Activated CD8-positive, alpha-beta memory T cell treated with anti-CD3 and anti-CD28 coated beads for 36 hours (primary cell): ENCODE results near the gene UBE2E2. TPM values are rescaled to one million over a fixed set of nuclear protein-coding genes. Genes with fewer than 3 reads are reported as not detected.
"Not testable (repeated sequence)": the region's sequence is repeated elsewhere in the genome, so short reads cannot be mapped to it uniquely, and the experiment has no call there.

Experiments used
- CTCF ChIA-PET: fragments of 350-600 bp; sonication (Branson Sonifier 250); formaldehyde crosslinking; loops from one replicate; lab custom pipeline; 2021; ENCODE audit warnings: antibody characterized with exemption; lab: Charles Lee
- POLR2A ChIA-PET: fragments of 350-600 bp; sonication (Branson Sonifier 250); formaldehyde crosslinking; loops from one replicate; lab custom pipeline; 2021; ENCODE audit warnings: antibody characterized with exemption; lab: Charles Lee
- total RNA-seq, 2 experiments: library from RNA; stranded (reverse); gene quantifications; one replicate each; pipeline ENCODE4 v1.2.3, GENCODE V29; 2021

UBE2E2 gene
- total RNA-seq, 2 experiments from 2014 or later, result 2.3 to 2.9 TPM

DNA sequence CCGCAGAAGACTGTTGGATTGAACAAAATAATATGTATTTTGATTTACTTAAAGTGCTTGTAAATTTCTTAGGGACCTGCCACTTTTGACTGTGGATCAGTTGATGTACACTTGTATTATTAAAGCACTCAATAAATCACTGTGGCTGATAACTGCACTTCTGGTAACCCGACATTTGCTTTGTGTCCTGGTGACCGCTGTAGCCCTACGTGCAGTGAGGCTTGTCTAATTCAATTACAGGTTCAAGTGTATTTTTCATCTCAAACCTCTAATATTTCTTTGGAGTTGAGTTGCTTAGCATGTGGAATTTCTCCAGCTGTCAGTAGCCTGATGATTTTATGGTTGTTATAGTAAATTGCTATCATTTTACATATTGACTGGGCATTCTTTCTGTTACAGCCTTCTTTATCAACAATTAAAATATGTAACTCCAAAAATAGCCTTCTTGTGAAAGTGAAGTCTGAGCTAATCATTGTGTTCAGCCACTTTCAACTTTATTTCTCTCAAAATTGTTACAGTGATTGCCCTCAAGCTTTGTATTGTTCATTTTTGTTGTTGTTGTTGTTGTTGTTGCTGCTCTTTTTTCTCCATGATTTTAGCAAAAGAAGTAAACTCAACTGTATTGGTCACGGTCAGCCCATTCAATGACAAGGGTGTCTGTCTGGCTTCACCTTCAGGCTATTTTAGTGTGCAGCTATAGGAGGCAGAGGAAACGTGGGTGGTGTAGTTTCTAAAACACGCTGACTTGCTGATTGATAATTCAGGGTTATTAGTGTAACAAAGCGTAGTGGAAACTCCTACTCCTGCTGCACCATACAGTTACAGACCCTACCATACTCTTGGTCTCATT is 387.5 kb downstream of the UBE2E2 start:
- CTCF ChIA-PET, result no interaction called here
- POLR2A ChIA-PET, result no interaction called here

DNA sequence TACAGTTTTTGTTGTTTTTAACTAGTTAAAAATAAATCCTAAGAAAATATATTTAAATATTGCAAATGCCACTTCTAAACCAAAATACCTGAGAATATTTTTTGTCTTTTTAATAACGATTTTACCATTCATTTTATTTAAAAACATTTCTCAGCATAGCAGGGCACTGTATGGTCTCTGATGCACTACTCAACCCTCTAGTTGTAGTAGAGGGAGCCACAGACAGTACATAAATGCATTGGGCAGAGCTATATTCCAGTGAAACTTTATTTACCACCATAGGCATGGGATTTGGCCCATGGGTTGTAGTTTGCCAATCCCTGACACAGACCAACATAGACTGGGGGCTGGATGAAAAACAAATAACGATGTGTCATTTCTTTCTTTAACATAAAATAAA is 388.2 kb downstream of the UBE2E2 start:
- POLR2A ChIA-PET, result no interaction called here
- CTCF ChIA-PET, result no interaction called here

DNA sequence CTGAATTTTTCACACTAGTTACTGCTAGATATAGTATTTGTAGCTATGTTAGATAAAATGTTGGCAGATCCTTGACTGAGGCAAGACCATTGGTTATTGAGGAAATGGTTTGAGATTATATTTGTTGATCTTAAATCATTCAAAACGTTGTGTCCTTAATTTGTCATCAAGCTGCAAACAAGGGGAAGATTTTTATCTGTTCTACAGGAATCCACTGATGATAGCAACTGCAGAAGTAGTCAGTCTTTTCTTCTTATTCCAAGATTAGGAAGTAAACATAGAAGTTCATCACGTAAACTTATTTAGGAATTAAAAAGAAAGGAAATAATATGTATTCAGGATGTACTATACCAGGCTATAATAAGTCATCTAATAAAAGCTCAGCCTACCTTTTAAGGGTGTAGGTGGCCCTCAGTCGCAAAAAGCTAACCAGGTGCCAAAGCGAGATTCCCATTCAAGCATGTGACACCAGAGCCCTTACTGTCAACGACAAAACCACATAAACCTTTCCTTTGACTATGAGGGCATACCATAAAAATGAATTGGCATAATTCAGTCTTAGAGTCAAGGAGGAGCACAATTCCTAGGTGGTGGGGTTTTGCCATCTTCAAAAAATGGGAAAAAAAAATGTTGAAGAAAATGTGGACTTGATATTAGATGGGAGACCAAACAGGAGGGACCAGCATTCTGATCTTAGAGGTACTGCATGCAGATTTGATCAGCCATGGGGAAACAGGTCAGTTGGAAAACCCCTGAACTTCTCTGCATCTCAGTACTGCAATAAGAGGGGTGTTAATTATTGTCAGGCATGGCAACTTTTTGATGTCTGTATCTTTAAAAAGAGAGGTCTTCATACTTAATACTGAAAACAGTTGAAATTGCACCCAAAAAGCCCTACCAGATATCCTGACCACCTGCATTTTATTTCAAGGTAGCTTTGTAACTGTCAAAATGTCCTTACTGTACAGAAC is 390.1 kb downstream of the UBE2E2 start:
- CTCF ChIA-PET, result no interaction called here

DNA sequence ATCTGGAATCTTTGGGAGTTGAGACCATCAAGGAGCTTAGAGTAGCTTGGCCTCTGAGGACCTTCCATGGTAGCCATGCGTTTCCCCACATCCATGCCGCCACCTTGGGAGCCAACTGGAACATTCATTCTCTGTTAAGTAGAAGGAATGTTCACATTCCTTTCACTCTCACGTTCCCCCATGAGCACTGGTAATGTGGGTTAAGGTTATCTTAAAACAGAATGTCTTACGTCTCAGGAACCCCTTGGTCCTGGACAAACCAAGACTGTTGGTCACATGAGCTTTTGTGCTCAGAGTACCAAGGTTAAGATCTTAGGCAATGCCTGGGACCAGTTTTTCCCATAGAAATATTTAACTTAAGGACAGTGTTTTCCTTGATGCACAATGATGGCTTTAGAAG is 390.9 kb downstream of the UBE2E2 start:
- ChIA-PET CTCF (no interaction called here), POLR2A (no interaction called here)

More for the DNA sequence above, 390.1 kb downstream of the UBE2E2 start:
- POLR2A ChIA-PET, result no interaction called here

DNA sequence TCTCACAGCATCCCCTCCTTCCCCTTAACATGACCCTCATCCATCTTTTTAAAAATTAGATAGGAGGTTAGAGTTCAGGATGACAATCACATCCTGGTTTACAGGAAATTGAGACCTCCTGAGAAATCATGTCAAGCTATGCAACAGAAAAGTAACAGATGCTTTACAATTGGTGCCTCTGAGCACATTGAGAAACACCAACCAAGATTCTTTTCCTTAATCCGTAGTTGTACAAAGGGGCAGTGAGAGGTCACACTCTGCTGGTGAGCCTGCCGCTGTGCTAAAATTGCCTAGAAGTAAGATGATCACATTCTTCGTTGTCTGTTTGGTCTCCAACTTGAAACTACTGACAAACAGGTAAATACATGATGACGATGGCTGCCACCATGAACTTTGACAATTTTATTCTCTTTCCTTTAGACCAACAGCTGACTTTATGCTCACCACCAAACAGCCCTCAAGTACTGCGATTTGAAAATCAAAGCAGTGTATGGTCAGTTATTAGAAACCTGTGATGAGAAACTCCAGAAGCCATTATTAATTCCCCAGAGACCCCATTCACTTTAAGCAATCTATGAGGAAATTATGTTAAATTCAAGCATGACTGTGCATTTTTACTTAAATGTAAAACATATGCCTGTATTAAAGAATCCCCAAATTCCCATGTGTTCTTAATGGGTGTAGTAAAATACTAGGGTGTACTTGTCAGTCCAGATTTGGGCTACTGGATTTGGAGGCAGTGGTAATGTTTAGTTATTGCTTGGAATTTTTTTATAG is 392.0 kb downstream of the UBE2E2 start:
- CTCF ChIA-PET, result no interaction called here
- POLR2A ChIA-PET, result no interaction called here

DNA sequence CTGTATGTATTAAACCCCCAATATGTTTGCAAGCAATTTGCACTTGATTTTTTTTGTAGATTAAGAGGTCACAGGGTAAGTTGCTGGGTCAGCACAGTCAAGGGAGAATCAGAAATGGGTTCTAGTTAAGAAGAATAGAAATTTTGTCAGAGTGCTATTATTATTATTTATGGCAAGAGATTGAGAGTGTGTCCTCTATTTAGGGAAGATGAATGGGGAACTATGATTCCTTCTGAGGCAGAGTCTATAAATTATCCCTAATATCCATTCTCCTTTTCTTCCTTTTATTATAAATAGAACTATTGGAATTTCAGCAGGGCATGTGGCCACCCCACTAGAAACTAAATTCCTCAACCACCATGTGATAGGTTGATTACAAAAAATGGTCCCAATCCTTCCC is 392.7 kb downstream of the UBE2E2 start:
- CTCF ChIA-PET, result no interaction called here

DNA sequence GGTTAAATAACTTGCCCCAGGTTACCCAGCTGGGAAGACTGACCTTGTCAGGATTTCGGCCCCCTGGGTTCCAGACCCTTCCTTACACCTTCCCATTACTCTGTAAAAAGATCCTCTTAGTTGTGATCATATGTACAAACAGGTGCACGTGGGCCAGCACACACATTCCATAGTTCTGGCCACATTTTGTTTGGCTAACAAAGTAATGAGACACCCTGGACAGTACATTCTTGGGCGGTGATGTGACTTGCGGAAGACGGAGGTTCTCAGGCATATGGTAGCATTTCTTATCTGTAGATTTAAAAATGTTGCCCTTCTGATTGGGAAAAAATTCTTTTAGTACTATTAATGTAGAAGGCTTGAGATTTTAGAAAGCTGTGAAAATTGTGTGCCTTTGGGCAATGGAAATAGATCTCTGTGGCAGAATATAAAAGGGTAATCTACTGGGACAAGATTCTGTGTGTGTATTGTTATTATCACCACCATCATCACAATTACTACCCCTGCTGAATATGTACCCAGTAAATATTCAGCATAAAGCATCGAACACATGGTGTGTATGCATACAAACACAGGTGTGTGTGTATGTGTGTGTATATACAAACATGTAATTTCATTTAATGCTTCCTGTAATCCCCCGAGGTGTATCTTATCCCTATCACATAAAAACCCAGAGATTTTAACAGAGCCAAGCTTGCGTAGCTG is 397.2 kb downstream of the UBE2E2 start:
- POLR2A ChIA-PET, result no interaction called here
- CTCF ChIA-PET, result no interaction called here

More for the DNA sequence above, 392.7 kb downstream of the UBE2E2 start:
- POLR2A ChIA-PET, result no interaction called here

DNA sequence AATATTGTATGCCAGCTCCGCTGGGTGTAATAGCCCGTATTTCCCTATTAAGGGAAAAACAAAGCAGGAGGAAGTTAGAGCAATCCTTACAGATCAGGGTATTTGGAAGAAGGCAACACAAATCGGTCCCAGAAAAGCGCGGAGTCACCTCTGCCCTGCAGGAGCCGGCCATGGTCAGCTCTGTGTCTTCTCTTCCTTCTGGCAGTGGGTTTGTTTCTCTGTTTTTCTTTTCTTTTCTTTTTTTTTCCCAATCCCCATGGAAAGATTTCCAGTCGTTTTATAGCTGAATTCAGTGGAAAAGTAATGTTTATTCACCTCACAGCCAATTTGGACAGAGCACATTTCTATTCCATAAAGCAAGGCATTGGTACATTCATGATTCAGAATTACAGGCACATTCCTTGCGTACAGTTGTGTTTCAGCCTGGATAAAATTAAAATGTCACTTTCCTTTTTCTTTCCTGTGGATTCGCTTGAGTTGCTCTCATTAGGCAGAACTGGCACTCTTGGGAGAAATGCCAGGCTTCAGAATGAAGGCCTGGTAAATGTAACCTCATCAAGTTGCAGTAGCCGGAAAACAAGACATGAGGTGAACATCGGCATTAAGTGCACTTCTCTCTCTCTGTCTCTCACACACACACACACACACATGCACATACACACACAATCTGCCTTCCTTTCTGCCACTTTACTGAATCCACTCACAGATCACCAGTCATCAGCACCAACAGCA is 398.1 kb downstream of the UBE2E2 start:
- ChIA-PET POLR2A (no interaction called here), CTCF (no interaction called here)

DNA sequence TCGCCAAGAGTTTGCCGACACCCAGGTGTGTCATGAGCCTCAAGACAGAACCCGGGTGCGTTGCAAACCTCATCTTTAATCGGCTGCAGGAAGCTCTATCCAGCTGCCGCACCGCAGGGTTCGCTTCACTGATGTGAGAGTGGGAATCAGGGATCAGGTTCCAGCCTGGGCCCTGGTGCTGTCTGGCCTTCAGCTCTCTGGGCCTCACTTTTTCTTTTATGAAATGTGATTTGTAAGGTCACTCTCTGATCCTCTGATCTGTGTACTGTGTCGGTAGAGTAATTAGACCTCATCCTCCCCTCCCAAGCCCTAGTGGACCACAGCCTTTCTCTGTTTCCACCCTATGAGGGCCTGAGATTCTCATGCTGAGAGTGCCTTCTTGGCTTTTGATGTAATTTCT is 399.8 kb downstream of the UBE2E2 start:
- ChIA-PET CTCF (no interaction called here), POLR2A (no interaction called here)

DNA sequence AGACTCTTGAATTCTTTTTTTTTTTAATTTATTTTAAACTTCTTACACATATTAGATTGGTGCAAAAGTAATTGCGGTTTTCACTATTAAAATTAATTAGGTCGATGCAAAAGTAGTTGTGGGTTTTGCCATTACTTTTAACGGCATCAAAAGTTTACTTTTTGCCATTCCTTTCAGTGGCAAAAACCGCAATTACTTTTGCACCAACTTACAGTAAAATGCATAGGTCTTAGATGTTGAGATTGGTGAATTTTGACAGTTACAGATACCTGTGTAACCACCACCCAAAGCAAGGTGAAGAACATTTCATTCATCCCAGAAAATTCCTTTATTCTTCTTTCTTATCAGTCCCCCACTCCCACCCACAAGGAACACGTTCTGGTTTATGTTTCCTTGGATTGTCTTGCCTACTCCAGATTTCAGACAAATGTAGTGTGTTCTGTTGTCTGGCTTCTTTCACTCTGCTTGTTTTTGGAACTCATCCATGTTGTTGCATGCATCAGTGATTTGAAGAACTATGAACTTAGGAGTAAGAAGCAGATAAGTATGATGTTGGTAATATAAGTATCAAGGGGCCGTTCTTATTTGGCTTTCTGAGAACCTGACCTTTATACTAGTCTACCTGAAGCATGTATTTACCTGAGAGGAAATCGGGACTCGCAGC is 404.2 kb downstream of the UBE2E2 start:
- CTCF ChIA-PET, result no interaction called here
- POLR2A ChIA-PET, result no interaction called here

DNA sequence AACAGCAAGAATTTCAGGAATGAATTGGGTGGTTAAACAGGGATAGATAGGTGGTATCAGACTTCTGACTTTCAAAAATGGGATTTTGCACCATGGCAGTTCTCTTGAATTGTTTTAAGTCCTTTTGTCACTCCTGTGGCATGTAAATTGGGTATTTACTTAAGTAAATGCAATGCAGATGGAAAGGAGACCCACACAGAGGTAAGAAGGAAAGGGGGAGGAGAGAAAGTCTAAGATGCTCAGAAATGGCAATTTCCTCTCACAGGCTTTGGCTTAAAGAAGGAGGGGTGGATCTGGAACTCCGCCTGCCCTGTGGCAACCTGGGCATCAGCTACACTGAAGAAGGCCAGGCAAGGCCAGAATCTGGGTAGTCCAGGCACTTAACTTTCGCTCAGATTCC is 405.5 kb downstream of the UBE2E2 start:
- POLR2A ChIA-PET, result no interaction called here
- CTCF ChIA-PET, result no interaction called here

DNA sequence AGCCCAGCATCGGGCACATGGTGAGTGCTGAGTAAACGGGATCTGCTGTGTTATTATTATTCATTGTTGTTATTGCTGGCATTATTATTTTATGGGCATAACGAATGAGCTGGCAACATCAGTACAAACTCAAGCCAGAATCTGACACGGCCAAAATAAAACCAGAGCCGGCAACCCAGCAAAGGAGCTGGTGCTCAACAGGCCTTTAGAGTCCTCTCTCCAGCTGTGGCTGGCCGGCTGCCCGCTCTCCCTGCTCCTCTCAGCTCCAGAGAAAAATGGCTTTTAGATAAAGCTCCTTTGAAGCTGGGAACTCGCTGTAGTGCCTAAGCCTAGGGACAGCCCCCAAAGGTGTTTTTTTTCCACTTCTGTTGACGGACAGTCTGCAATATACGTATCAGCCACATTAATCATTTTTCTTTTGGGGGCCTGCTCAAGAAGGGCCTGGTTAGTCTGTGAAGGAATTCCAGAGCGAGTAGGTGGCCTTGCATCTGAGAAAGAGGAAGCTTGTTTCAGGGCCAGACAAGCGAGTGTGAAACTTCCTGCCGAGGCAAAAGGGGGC is 408.7 kb downstream of the UBE2E2 start:
- CTCF ChIA-PET, result no interaction called here
- POLR2A ChIA-PET, result no interaction called here

DNA sequence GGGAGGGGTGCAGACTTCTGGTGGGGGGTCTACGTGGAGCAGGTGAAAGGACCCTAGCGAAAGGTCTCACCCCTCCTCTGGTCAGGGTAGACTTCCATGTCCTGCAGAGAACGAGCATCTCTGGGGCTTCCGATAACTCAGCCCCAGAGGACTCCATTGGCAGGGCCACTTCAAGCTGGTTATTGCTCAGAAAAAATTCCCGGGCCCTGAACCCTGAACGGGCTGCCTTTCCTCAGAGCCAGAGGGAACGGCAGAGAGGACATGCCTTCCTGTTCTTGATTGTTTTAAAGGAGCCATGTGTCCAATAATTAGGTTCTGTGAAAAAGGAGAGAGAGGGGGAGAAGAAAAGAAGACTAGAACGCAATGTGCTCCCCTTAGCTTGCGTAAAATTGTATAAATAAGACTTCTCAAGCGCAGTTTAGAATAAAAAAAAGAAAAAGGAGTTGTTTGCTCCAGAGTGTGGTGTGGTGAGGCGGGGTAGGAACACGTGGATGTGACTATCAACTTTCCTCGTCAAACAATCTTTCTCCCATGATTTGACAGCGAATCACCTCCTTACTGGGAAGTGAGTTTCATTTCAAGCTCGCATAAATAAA is 409.3 kb downstream of the UBE2E2 start:
- CTCF ChIA-PET, result no interaction called here
- POLR2A ChIA-PET, result no interaction called here

DNA sequence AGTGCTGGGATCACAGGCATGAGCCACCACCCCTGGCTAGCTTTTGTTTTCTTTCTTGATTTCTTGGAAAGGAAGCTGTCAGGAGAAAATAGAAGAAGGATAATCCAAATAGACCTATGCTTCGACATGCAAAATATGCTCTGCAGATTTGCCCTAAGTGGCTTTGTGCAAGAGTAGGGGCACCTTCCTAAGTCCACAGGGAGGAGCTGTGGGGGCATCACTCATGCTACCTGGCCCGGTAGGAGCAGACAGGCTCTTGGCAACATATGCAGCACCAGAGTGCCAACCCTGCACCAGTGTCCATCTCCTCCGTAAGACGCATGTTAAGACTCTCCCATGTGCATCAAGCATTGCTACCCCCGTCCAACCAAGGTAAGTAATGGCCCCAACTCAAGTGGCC is 411.9 kb downstream of the UBE2E2 start:
- ChIA-PET CTCF (no interaction called here), POLR2A (no interaction called here)

DNA sequence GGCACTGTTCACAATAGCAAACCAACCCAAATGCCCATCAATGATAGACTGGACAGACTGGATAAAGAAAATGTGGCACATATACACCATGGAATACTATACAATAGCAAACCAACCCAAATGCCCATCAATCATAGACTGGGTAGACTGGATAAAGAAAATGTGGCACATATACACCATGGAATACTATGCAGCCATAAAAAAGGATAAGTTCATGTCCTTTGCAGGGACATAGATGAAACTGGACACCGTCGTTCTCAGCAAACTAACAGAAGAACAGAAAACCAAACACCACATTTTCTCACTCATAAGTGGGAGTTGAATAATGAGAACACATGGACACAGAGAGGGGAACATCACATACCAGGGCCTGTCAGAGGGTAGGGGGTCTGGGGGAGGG is 415.3 kb downstream of the UBE2E2 start:
- POLR2A ChIA-PET, CTCF ChIA-PET: not testable (repeated sequence)

DNA sequence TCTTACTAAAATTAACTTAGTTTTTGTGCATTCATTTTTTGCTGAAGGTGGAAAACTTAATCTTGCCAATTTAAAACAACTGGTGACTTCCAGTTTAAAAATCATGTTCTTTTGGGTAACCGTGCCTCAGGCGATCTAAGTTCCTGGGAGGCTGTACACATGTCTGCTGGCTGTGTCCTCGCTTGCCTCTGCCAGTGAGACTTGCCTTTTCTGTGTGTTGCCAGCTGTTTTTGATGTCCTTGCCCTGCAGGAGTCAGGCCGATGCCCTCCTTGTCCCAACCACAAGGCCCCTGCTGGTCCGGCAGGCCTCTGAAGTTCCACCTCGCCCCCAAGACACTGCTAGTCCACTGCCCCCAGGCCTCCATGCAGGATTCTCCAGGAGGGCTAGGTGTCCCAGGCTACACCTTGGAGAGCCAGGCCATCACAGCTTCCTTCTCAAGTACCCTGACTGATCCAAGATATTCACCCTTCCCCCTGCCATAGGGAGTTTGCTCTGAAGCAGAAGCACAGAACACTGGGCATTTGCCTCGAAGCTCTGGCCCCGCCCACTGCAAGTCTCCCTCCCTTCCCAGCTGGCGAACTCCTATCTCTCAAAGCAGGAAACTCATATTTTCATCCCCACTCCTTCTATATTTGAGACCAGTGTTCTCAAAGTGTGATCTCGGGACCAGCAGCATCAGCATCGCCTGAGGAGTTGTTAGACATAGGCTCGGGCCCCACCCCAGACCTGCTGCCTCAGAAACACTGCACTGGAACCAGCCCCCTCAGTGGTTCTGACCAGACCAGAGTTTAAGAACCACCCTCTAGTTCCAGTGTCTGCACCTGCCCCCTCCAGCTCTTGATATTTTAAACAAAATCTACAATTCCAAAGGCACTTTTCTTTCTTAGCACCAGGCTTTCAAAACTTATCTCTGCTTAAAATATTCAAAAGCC is 416.8 kb downstream of the UBE2E2 start:
- ChIA-PET CTCF (interaction anchor here (0.6 kb wide), 1 partner anchor 84 kb away, joined by 3 read pairs; no protein-coding TSS in a partner anchor), POLR2A (no interaction called here)
